ENCODE data around the gene DDX41.

The DDX41 gene

DNA sequence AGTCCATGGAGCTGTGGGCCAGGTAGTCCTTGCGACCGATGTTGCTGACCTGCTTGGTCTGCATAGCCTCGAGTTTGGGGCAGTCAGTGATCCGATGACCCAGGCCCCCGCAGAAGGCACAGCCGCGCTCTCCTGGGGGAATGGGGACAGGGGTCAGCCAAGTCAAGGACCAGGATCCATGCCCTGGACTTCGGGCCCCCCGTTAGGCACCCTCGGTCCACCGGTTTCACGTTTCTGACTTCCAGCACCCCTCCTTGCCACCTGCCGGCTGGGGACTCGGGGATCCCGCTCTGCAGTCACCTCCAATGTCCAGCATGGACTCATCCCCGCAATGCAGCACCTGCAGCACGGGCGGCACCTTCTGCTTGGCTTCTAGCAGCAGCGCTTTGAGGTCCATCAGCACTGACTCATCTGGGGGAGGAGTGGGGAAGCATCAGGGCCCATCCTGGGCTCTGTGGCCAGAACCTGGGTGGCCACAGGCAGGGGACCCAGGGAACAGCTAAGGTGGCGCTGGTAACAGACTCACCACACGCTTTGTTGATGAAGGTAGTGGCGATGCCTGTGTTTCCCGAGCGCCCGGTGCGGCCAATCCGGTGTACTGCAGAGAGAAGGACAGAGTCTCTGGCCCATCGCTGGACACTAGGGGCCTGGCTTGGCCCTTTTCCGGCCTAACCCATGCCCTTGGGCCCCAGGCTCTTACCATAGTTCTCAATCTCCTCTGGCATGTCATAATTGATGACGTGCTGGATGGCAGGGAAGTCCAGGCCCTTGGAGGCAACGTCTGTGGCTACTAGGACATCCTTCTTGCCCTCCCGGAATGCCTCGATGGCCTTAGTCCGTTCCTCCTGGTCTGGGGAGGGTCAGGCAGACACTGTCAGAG is 4.7 kb downstream of the DDX41 start:
- Histone ChIP-seq H3K9ac (ENCODE audit: low read depth, low read length, poor library complexity, severe bottlenecking) (no peak overlapping the region), H2AFZ (ENCODE audit: low read length) (no peak overlapping the region), H3K4me2 (ENCODE audit: low read depth, low read length, poor library complexity, severe bottlenecking) (no peak overlapping the region), H3K27me3 (ENCODE audit: insufficient read depth, low read length, poor library complexity, severe bottlenecking) (no peaks in the 10 kb centered on the region), H3F3A (ENCODE audit: low read depth) (no peaks in the 10 kb centered on the region), H4K20me1 (ENCODE audit: insufficient read depth, low read length, poor library complexity, severe bottlenecking) (peaks cover 11% of the 10 kb centered on the region), H3K9me2 (replicated peaks; ENCODE audit: low read depth, low read length) (no peaks in the 10 kb centered on the region), H3K9me3 (ENCODE audit: insufficient read depth, low read depth, low read length) (no peaks in the 10 kb centered on the region), H3K36me3 (ENCODE audit: insufficient read depth, low read length) (no peaks in the 10 kb centered on the region; the same call in 1 of the 2 replicates), H3K4me1 (ENCODE audit: insufficient read depth, low read length, poor library complexity, severe bottlenecking) (peaks cover 13% of the 10 kb centered on the region), H3K4me3 (ENCODE audit: low read length, poor library complexity, severe bottlenecking) (no peak overlapping the region), H3K79me2 (ENCODE audit: insufficient read depth, low read length) (peaks cover 41% of the 10 kb centered on the region; the same call in 1 of the 2 replicates)
- TF ChIP-seq, protein P1, sequence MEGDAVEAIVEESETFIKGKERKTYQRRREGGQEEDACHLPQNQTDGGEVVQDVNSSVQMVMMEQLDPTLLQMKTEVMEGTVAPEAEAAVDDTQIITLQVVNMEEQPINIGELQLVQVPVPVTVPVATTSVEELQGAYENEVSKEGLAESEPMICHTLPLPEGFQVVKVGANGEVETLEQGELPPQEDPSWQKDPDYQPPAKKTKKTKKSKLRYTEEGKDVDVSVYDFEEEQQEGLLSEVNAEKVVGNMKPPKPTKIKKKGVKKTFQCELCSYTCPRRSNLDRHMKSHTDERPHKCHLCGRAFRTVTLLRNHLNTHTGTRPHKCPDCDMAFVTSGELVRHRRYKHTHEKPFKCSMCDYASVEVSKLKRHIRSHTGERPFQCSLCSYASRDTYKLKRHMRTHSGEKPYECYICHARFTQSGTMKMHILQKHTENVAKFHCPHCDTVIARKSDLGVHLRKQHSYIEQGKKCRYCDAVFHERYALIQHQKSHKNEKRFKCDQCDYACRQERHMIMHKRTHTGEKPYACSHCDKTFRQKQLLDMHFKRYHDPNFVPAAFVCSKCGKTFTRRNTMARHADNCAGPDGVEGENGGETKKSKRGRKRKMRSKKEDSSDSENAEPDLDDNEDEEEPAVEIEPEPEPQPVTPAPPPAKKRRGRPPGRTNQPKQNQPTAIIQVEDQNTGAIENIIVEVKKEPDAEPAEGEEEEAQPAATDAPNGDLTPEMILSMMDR (conservative IDR thresholded peaks at IDR 0.05; ENCODE audit: low read length): no peak
- no peak for TF ChIP-seq EZH2phosphoT487 (IDR thresholded peaks at IDR 0.05; ENCODE audit: borderline replicate concordance)

DNA sequence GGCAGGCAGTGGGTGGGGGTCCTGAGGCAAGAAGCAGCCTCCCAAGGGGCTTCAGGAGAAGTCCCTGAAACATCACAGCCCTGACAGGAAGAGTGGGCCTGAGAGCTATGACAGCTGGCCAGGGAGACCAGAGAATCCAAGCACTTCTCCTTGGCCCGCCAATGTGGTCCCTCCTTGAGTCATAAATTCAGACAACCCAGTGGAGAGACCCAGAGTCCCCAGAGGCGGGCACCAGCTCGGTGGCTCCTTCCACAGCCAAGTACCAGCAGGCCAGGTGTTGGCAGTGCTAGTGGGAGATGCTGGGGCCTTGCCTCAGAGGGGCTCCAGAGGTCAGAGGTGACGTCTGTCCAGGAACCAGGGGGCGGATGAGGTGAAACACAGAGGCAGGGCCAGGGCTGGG is 5.6 kb downstream of the DDX41 start:
- no peak overlapping the region for H3K4me3 ChIP-seq (ENCODE audit: low read length, poor library complexity, severe bottlenecking)
- no peaks in the 10 kb centered on the region; the same call in 1 of the 2 replicates for H3K36me3 ChIP-seq (ENCODE audit: insufficient read depth, low read length)
- H3K27me3 ChIP-seq (ENCODE audit: insufficient read depth, low read length, poor library complexity, severe bottlenecking): no peaks in the 10 kb centered on the region
- H4K20me1 ChIP-seq (ENCODE audit: insufficient read depth, low read length, poor library complexity, severe bottlenecking): peaks cover 10% of the 10 kb centered on the region
- H3K9me3 ChIP-seq (ENCODE audit: insufficient read depth, low read depth, low read length): no peaks in the 10 kb centered on the region
- TF ChIP-seq, protein P1 (conservative IDR thresholded peaks at IDR 0.05; ENCODE audit: low read length): no peak
- TF ChIP-seq EZH2phosphoT487 (IDR thresholded peaks at IDR 0.05; ENCODE audit: borderline replicate concordance): no peak
- H3K4me1 ChIP-seq (ENCODE audit: insufficient read depth, low read length, poor library complexity, severe bottlenecking): peaks cover 13% of the 10 kb centered on the region
- no peaks in the 10 kb centered on the region for H3K9me2 ChIP-seq (replicated peaks; ENCODE audit: low read depth, low read length)
- H2AFZ ChIP-seq (ENCODE audit: low read length): no peak overlapping the region
- no peak overlapping the region for H3K4me2 ChIP-seq (ENCODE audit: low read depth, low read length, poor library complexity, severe bottlenecking)
- no peak overlapping the region for H3K9ac ChIP-seq (ENCODE audit: low read depth, low read length, poor library complexity, severe bottlenecking)
- peaks cover 36% of the 10 kb centered on the region; the same call in 1 of the 2 replicates for H3K79me2 ChIP-seq (ENCODE audit: insufficient read depth, low read length)
- H3F3A ChIP-seq (ENCODE audit: low read depth): no peaks in the 10 kb centered on the region

DNA sequence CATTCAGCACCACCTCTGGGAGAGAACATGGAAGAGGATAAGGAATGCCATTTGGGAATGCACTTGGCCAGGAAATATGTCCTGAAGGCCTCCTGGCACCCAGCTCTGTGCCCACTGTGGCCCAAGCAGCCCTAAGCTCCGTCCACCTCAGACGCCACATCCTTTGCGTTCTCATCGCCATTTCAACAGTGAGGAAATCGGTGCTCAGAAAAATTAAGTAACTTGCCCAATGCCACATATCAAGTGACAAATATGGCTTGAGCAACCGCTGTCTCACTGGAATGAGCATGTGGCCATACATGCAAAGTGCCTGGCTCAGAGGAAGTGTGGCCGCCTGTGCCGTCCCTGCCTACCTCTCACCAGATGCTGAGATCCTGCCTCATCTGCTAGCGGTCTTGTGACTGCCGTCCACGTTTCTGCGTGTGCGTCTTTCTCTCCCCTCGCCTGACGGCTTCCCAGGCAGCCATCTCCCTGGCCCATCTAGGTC is 6.2 kb downstream of the DDX41 start:
- H3K9ac ChIP-seq (ENCODE audit: low read depth, low read length, poor library complexity, severe bottlenecking): no peak overlapping the region
- H3K4me1 ChIP-seq (ENCODE audit: insufficient read depth, low read length, poor library complexity, severe bottlenecking): peaks cover 10% of the 10 kb centered on the region
- H3K4me3 ChIP-seq (ENCODE audit: low read length, poor library complexity, severe bottlenecking): no peak overlapping the region
- H3K27me3 ChIP-seq (ENCODE audit: insufficient read depth, low read length, poor library complexity, severe bottlenecking): no peaks in the 10 kb centered on the region
- H3K36me3 ChIP-seq (ENCODE audit: insufficient read depth, low read length): no peaks in the 10 kb centered on the region; the same call in 1 of the 2 replicates
- H3K9me2 ChIP-seq (replicated peaks; ENCODE audit: low read depth, low read length): no peaks in the 10 kb centered on the region
- peak overlapping the region; percentile 57 for H3K4me2 ChIP-seq (ENCODE audit: low read depth, low read length, poor library complexity, severe bottlenecking)
- H4K20me1 ChIP-seq (ENCODE audit: insufficient read depth, low read length, poor library complexity, severe bottlenecking): peaks cover 5% of the 10 kb centered on the region
- no peaks in the 10 kb centered on the region for H3K9me3 ChIP-seq (ENCODE audit: insufficient read depth, low read depth, low read length)
- peaks cover 31% of the 10 kb centered on the region; the same call in 1 of the 2 replicates for H3K79me2 ChIP-seq (ENCODE audit: insufficient read depth, low read length)
- no peak overlapping the region for H2AFZ ChIP-seq (ENCODE audit: low read length)
- no peaks in the 10 kb centered on the region for H3F3A ChIP-seq (ENCODE audit: low read depth)
- TF ChIP-seq, protein P1 (conservative IDR thresholded peaks at IDR 0.05; ENCODE audit: low read length): no peak
- no peak for TF ChIP-seq EZH2phosphoT487 (IDR thresholded peaks at IDR 0.05; ENCODE audit: borderline replicate concordance)
